Endothelial cell of umbilical vein (primary cell): ENCODE results near the gene CFAP43. TPM values are rescaled to one million over a fixed set of nuclear protein-coding genes. Genes with fewer than 3 reads are reported as not detected.

Experiments used
- BruUV-seq: library from RNA; stranded (reverse); fragments of 400-500 nt; replicated peaks from 2 replicates; lab custom pipeline; 2021; lab: Mats Ljungman, UMichigan
- CTCF ChIA-PET: fragments of 300-600, 350-600 bp; sonication (Branson Sonifier 250); formaldehyde crosslinking; loops from one replicate; lab custom pipeline; 2021; ENCODE audit warnings: antibody characterized with exemption, inconsistent platforms; lab: Charles Lee
- POLR2A ChIA-PET: fragments of 300-600, 350-600 bp; sonication (Branson Sonifier 250); formaldehyde crosslinking; loops from one replicate; lab custom pipeline; 2021; ENCODE audit warnings: antibody characterized with exemption, inconsistent platforms; lab: Charles Lee
- DNase-seq: peaks from one replicate; pipeline ENCODE4 v3.0.0-alpha.2; 2011; ENCODE audit warnings: low read depth, low spot score
- FAIRE-seq: peaks from 2 replicates; lab custom pipeline; 2011; peaks lifted over from hg19 to GRCh38; lab: Jason Lieb, UNC
- H2AFZ ChIP-seq: 2 replicates; pipeline ENCODE4 v1.6.0; 2012; ENCODE audit warnings: low read depth, low read length, control low read depth, inconsistent platforms
- H3K27ac ChIP-seq: 2 replicates; pipeline ENCODE4 v1.5.1; 2011; ENCODE audit warnings: low read depth, mild to moderate bottlenecking, control low read depth, low read length, moderate library complexity; ENCODE audit not compliant: insufficient read depth
- H3K27me3 ChIP-seq, 2 experiments: 2 replicates each; pipeline versions ENCODE4 v1.6.0 to v1.6.1; 2011; ENCODE audit warnings: low read length in 2 of 2, mixed read lengths in 1 of 2; ENCODE audit not compliant: control insufficient read depth in 2 of 2, insufficient read depth in 2 of 2
- H3K36me3 ChIP-seq, 2 experiments: 2 replicates in 1 of 2; 3 replicates in 1 of 2; pipeline ENCODE4 v1.5.1; 2011; ENCODE audit warnings: low read length in 2 of 2, mild to moderate bottlenecking in 1 of 2, moderate library complexity in 1 of 2; ENCODE audit not compliant: control insufficient read depth in 2 of 2, insufficient read depth in 2 of 2; ENCODE audit errors: extremely low read depth in 1 of 2
- H3K4me1 ChIP-seq: 3 replicates; pipeline ENCODE4 v1.5.1; 2011; ENCODE audit warnings: mild to moderate bottlenecking, low read length; ENCODE audit not compliant: control insufficient read depth, insufficient read depth; ENCODE audit errors: extremely low read depth
- H3K4me2 ChIP-seq: 2 replicates; pipeline ENCODE4 v1.6.1; 2011; ENCODE audit warnings: low read length, control low read depth, mixed read lengths; ENCODE audit not compliant: insufficient read depth
- H3K4me3 ChIP-seq, 3 experiments: fragments of 200-600 bp in 1 of 3; sonication (generic), shearing (Covaris generic) in 1 of 3; replicated peaks in 1 of 3; 2 replicates each; pipeline ENCODE4 v1.5.1; 2011 to 2016; ENCODE audit warnings: control low read depth in 3 of 3, low read length in 3 of 3, mild to moderate bottlenecking in 2 of 3, inconsistent platforms in 1 of 3, low read depth in 1 of 3, moderate library complexity in 1 of 3; ENCODE audit not compliant: insufficient read depth in 1 of 3
- H3K79me2 ChIP-seq: 2 replicates; pipeline ENCODE4 v1.6.0; 2012; ENCODE audit warnings: low read length, inconsistent platforms; ENCODE audit not compliant: control insufficient read depth, insufficient read depth
- H3K9ac ChIP-seq: replicated peaks from 2 replicates; pipeline ENCODE3; 2011; ENCODE audit warnings: low read length, control low read depth; ENCODE audit not compliant: insufficient read depth; ENCODE audit errors: extremely low read depth
- H3K9me1 ChIP-seq: replicated peaks from 3 replicates; pipeline ENCODE4 v1.6.0; 2011; ENCODE audit warnings: mild to moderate bottlenecking, low read length; ENCODE audit not compliant: control insufficient read depth, insufficient read depth; ENCODE audit errors: extremely low read depth
- H3K9me3 ChIP-seq: replicated peaks from 2 replicates; pipeline ENCODE4 v1.5.1; 2012; ENCODE audit warnings: low read length, inconsistent platforms; ENCODE audit not compliant: control insufficient read depth, insufficient read depth
- H4K20me1 ChIP-seq: replicated peaks from 2 replicates; pipeline ENCODE3; 2011; ENCODE audit warnings: mild to moderate bottlenecking, low read length; ENCODE audit not compliant: control insufficient read depth, insufficient read depth; ENCODE audit errors: extremely low read depth
- CTCF ChIP-seq, 2 donors: IDR thresholded peaks; 1 replicate in 1 of 2; 2 replicates in 1 of 2; pipeline ENCODE4 v1.5.1; 2011; ENCODE audit warnings: low read length in 2 of 2, mild to moderate bottlenecking in 2 of 2, moderate library complexity in 2 of 2, control low read depth in 1 of 2, inconsistent platforms in 1 of 2, low read depth in 1 of 2; ENCODE audit not compliant: insufficient read depth in 1 of 2; ENCODE audit errors: extremely low read depth in 1 of 2
- EZH2 ChIP-seq: IDR thresholded peaks from 2 replicates; pipeline ENCODE4 v1.6.1; 2012; ENCODE audit warnings: borderline replicate concordance, low read depth, mild to moderate bottlenecking, moderate library complexity, low read length, inconsistent platforms; ENCODE audit not compliant: severe bottlenecking
- FOS ChIP-seq: IDR thresholded peaks from 2 replicates; pipeline ENCODE4 v1.6.1; 2011; ENCODE audit warnings: mild to moderate bottlenecking, low read length, moderate library complexity, borderline replicate concordance; ENCODE audit not compliant: insufficient read depth
- MYC ChIP-seq: IDR thresholded peaks from one replicate; pipeline ENCODE4 v1.6.1; 2011; ENCODE audit warnings: mild to moderate bottlenecking, low read depth, low read length
- POLR2A ChIP-seq: IDR thresholded peaks from 2 replicates; pipeline ENCODE4 v1.6.1; 2012; ENCODE audit warnings: low read depth, mild to moderate bottlenecking, control low read depth, low read length
- dilution Hi-C: fragments of 300-500 bp; cut with MboI; formaldehyde crosslinking; loops from one replicate; pipeline ENCODE4 v1.15.0; 2019; ENCODE audit warnings: low sequenced_read_pairs; ENCODE audit not compliant: extremely low pct_ligation_motif_present
- intact Hi-C: fragments of 100-400 bp; cut with micrococcal nuclease; formaldehyde crosslinking; loops from one replicate; pipeline ENCODE4 v1.10.0; 2022
- polyA plus RNA-seq, 4 experiments: library from polyadenylated mRNA; depleted of rRNA in 3 of 4; stranded (reverse) in 3 of 4; unstranded in 1 of 4; fragments of >200 nt; gene quantifications; 2 replicates each; pipeline versions ENCODE4 v1.2.1 to v1.2.3, GENCODE V29; 2011 to 2012; ENCODE audit warnings: missing spikeins in 1 of 4
- total RNA-seq: library from RNA; stranded (reverse); gene quantifications from 2 replicates; pipeline ENCODE4 v1.2.3, GENCODE V29; 2021

The CFAP43 gene
- total and polyA plus RNA-seq, 2 donors (not counting 3 experiments of a cell fraction or from before 2014, with no cell fraction given) = 0.04 TPM; not detected in 1

- BruUV-seq = no TSS peak
- ChIA-PET CTCF (interaction anchor here (1.2 to 2.7 kb wide), 4 partner anchors 15 to 371 kb away, joined by 3 to 21 read pairs (median 4); no protein-coding TSS in a partner anchor), POLR2A (no interaction called here)
- dilution Hi-C loops = no loop called here
- Histone ChIP-seq H4K20me1 (no peaks in the 10 kb centered on the region), H3K4me2 (peak overlapping the region; percentile 81), H3K9me3 (no peaks in the 10 kb centered on the region), H3K36me3 (peaks cover 19 to 23% of the 10 kb centered on the region in 2 experiments), H3K4me3 (peak overlapping the region in 1 of 3 experiments; percentile 17), H3K4me1 (peaks cover 64% of the 10 kb centered on the region), H3K27me3 (no peaks in the 10 kb centered on the region), H3K9me1 (no peaks in the 10 kb centered on the region), H3K9ac (peak overlapping the region; percentile 67), H2AFZ (no peak overlapping the region), H3K27ac (peak overlapping the region; percentile 94), H3K79me2 (peaks cover 79% of the 10 kb centered on the region)
- DNase-seq = peak; percentile 27
- TF ChIP-seq POLR2A = no peak
- FAIRE-seq = no peak
- intact Hi-C loops = loop anchor here (5.0 kb wide), 2 partner anchors 277 to 372 kb away; no protein-coding TSS in a partner anchor
Observed at GRCh38 chr10:104259456-104259855, 27.3 kb upstream of the CFAP43 start.

- no peak overlapping the region for H2AFZ ChIP-seq
- H4K20me1 ChIP-seq = no peaks in the 10 kb centered on the region
- H3K9me3 ChIP-seq = no peaks in the 10 kb centered on the region
- TF ChIP-seq CTCF (IDR thresholded peaks at IDR 0.05; ENCODE audit: extremely low read depth in 1 of 2, insufficient read depth in 1 of 2, low read depth in 1 of 2, low read length in 2 of 2) (no peak), EZH2 (no peak), MYC (no peak), FOS (no peak)
- intact Hi-C loops (loop anchor here (5.0 kb wide), 2 partner anchors 276 to 371 kb away; no protein-coding TSS in a partner anchor), dilution Hi-C loops (no loop called here)
- H3K79me2 ChIP-seq = peaks cover 71% of the 10 kb centered on the region
- H3K27me3 ChIP-seq = no peaks in the 10 kb centered on the region
- H3K4me3 ChIP-seq = no peak overlapping the region
- H3K9ac ChIP-seq = no peak overlapping the region
- H3K9me1 ChIP-seq = no peaks in the 10 kb centered on the region
- FAIRE-seq (no peak), DNase-seq (no peak)
- POLR2A ChIA-PET = no interaction called here
- H3K4me2 ChIP-seq = peak overlapping the region; percentile 16
- H3K4me1 ChIP-seq = peaks cover 69% of the 10 kb centered on the region
- CTCF ChIA-PET = interaction anchor here (1.2 kb wide), 1 partner anchor 16 kb away, joined by 6 read pairs; no protein-coding TSS in a partner anchor
- no TSS peak for BruUV-seq
- peaks cover 18 to 19% of the 10 kb centered on the region in 2 experiments for H3K36me3 ChIP-seq
- peak overlapping the region; percentile 3 for H3K27ac ChIP-seq
Observed at GRCh38 chr10:104258209-104258608, 26.0 kb upstream of the CFAP43 start.
